ENCODE results near the gene MID2.
"Not testable (repeated sequence)": the region's sequence is repeated elsewhere in the genome, so short reads cannot be mapped to it uniquely, and the experiment has no call there.

Gene MID2

GRCh38 chrX:107842715-107843400, 17.2 kb downstream of the MID2 start:
- DNase-seq (ENCODE audit: low read depth in 2 of 2): no peak

- no peak for DNase-seq (ENCODE audit: low read depth in 2 of 2)
These were observed 20.0 kb downstream of the MID2 start for GRCh38 chrX:107845625-107846024.

- DNase-seq (ENCODE audit: low read depth in 2 of 2): no peak
These were observed 22.9 kb downstream of the MID2 start for GRCh38 chrX:107848591-107848990.

GRCh38 chrX:107849747-107850421, 24.2 kb downstream of the MID2 start:
- no peak for DNase-seq (ENCODE audit: low read depth in 2 of 2)

GRCh38 chrX:107850422-107850765, 24.7 kb downstream of the MID2 start:
- DNase-seq (ENCODE audit: low read depth in 2 of 2): no peak

- no peak for DNase-seq (ENCODE audit: low read depth in 2 of 2)
These were observed 25.5 kb downstream of the MID2 start for GRCh38 chrX:107851215-107851614.

GRCh38 chrX:107851665-107852064, 26.0 kb downstream of the MID2 start:
- DNase-seq (ENCODE audit: low read depth in 2 of 2): not testable (repeated sequence)

GRCh38 chrX:107856289-107856688, 30.6 kb downstream of the MID2 start:
- no peak for DNase-seq (ENCODE audit: low read depth in 2 of 2)

GRCh38 chrX:107857041-107857440, 31.4 kb downstream of the MID2 start:
- not testable (repeated sequence) for DNase-seq (ENCODE audit: low read depth in 2 of 2)

- DNase-seq (ENCODE audit: low read depth in 2 of 2): no peak
These were observed 32.2 kb downstream of the MID2 start for GRCh38 chrX:107857837-107858236.

- no peak for DNase-seq (ENCODE audit: low read depth in 2 of 2)
These were observed 35.4 kb downstream of the MID2 start for GRCh38 chrX:107861056-107861455.

- no peak for DNase-seq (ENCODE audit: low read depth in 2 of 2)
These were observed 45.5 kb downstream of the MID2 start for GRCh38 chrX:107871136-107871535.

GRCh38 chrX:107878106-107878505, 52.4 kb downstream of the MID2 start:
- DNase-seq (ENCODE audit: low read depth in 2 of 2): no peak

- DNase-seq (ENCODE audit: low read depth in 2 of 2): no peak
These were observed 54.5 kb downstream of the MID2 start for GRCh38 chrX:107880054-107880610.

GRCh38 chrX:107894038-107894437, 68.4 kb downstream of the MID2 start:
- DNase-seq (ENCODE audit: low read depth in 2 of 2): peak in 1 of 2 donors; percentile 37

GRCh38 chrX:107902721-107903120, 77.1 kb downstream of the MID2 start:
- no peak for DNase-seq (ENCODE audit: low read depth in 2 of 2)

- DNase-seq (ENCODE audit: low read depth in 2 of 2): no peak
These were observed 79.7 kb downstream of the MID2 start for GRCh38 chrX:107905366-107905765.

- no peak for DNase-seq (ENCODE audit: low read depth in 2 of 2)
These were observed 98.6 kb downstream of the MID2 start for GRCh38 chrX:107924136-107924746.

- no peak for DNase-seq (ENCODE audit: low read depth in 2 of 2)
These were observed 108.6 kb downstream of the MID2 start for GRCh38 chrX:107934262-107934661.

GRCh38 chrX:107935200-107935599, 109.5 kb downstream of the MID2 start:
- no peak for DNase-seq (ENCODE audit: low read depth in 2 of 2)

GRCh38 chrX:107935664-107936433, 110.2 kb downstream of the MID2 start:
- no peak for DNase-seq (ENCODE audit: low read depth in 2 of 2)

- no peak for DNase-seq (ENCODE audit: low read depth in 2 of 2)
These were observed 110.7 kb downstream of the MID2 start for GRCh38 chrX:107936434-107936730.

Measured in stimulated activated CD4-positive, alpha-beta T cell treated with anti-CD3 and anti-CD28 coated beads, Interleukin-1b, Interleukin-23, amount 100 ng/mL, for 4 hours (primary cell).